ENCODE measurements around the gene ZNF207.
A peak's percentile ranks its signal among the peaks of the same experiment; 100 is the strongest.
"Not testable (repeated sequence)": the region's sequence is repeated elsewhere in the genome, so short reads cannot be mapped to it uniquely, and the experiment has no call there.

ZNF207 gene

DNA sequence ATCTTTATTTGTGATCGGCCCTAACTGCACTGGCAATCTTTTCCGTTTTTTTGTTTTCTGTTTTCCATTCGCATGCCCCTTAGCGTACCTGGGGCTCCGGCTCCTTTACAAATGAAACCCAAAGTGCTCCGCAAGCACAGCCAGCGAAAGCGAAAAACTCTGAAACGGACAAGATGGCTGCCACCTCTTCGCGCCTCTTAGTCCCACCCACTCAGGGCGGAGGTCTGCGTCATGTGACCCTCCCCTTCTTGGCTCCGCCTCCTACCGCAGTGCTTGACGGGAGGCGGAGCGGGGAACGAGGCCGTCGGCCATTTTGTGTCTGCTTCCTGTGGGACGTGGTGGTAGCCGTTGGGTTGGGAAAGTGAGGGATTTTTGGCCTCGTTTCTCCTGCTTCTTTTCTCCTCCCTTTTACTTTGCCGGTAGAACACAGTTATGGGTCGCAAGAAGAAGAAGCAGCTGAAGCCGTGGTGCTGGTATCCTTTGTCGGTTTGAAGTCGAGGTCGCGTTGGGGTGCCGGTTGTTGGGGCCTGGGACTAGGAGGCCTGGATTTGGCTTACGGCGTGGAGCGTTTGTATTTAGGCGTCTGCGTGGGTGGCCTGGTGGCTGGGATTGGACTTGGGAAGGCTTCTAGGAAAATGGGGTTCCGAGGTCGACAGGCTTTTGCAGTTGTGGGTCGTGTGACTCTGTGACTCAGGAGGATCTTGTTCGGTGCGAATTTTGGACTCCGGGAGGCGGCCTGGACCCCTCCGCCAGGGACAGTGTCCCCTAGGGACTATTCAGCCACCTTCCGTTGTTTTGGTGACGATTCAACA is at the start of gene ZNF207:
TSS of gene ZNF207 (plus strand) at position 304 of the 812 bp plus-strand sequence. CDS start at position 433, 129 bp downstream.
- DNase-seq, result peak; percentile 98 to 99

DNA sequence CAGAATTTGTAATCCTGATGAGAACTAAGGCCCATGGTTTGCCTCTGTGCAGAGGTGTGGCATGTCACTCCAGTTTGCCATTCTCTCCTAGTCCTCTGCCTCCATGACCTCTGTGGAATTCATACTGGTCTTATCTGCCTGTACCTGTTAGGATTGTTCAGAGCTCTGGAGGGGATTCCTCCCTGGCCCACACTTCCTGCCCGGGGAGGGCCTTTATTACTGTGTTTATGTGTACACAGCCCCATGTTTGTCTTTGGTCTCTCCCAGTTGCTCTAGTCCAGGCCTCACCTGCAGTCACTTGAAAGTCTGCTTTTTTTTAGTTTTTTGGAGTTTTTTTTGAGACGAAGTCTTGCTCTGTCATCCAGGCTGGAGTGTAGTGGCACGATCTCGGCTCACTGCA is 47.9 kb upstream of the ZNF207 start:
- no peak for DNase-seq

DNA sequence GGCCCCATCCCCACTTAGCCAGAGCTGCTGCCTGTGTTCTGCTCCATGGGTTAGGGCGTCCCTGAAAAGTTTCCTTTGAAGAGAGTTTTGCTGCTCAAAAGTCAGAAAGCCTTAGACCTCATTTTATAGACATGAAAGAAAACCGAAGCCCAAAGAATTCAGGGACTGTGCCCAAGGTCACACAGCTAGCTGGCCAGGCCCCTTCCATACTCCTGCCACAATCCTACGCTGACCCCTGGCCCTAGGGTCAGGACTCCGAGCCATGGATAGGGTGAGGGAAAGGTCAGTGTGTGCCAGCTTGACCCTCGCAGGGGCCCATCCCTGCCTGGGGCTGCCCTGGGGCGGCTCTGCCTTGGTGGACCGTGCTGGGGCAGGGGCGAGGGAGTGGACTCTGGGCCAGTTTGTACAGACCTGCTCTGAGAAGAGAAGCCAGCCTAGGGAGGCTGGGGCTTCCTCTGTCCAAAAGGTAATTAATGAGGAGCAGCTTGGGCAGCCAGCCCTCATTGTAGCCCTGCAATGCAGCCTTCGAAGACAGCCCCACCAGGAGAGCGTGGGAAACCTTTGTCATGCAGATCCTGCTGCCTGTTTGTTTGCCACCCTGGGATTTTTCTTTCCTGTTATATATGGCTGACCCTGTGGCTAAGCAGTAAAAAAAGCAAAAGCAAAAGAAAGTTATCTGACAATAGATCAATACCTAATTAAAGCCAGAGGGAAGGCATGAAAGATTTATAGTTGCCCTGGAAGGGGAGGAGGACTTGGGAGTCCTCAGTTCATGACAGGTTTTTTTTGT is 46.9 kb upstream of the ZNF207 start:
- DNase-seq, result no peak

DNA sequence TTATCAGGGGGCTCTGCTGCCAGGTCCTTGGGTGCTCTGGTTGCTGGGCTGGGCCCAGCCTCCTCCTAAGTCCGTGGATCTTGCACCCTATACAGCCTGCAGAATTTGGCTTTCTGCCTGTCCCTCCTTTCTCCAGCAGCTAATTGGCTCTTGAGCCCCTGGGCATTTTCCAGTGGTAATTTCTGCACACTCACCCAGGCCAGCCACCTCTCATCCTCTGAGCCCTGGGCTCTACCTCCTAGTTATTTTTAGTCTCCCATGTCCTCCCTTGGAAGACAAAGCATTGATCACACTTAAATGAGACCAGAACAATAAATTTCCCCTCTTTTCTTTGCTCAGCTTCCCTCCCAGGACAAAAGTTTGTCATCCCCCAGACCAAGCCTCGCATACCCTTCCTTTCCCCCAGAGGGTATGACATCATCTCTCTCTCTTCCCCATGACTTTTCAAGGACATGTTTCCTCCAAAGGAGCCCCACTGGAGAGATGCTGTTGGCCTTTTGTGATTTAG is 46.1 kb upstream of the ZNF207 start:
- DNase-seq, result no peak

DNA sequence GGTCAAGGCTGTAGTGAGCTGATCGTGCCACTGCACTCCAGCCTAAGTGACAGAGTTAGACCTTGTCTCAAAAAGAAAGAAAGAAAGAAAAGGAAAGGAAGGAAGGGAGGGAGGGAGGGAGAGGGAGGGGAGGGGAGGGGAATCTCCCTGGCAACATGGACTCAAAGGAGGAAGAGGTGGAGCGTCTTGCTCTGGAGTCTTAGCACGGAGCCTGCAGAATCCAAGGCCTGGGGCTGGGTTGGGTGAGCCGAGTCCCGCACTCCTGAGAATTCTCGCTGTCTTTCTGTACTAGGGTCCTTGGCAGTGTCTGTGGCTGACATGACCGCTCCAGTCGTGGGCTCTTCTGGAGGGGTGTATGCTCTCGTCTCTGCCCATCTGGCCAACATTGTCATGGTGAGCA is 44.9 kb upstream of the ZNF207 start:
- DNase-seq, result no peak

DNA sequence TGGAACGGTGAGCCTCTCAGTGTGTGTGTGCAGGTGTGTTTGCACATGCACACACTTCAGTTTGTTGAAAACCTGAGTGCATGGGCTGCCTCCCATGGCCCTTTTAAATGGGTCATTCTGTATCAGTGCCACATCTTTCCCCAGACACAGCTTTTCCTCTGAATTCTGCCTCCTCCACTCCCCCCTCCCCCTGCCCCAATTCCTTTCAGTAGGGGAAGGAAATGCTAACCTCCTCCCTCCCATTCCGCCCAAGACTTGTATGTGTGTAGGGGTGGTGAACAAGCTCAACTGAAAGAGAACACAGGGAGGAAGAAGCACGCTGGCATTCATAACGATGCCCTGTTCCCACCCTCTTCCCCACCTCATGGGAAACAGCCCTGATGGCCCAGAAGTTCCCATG is 42.3 kb upstream of the ZNF207 start:
- no peak for DNase-seq

DNA sequence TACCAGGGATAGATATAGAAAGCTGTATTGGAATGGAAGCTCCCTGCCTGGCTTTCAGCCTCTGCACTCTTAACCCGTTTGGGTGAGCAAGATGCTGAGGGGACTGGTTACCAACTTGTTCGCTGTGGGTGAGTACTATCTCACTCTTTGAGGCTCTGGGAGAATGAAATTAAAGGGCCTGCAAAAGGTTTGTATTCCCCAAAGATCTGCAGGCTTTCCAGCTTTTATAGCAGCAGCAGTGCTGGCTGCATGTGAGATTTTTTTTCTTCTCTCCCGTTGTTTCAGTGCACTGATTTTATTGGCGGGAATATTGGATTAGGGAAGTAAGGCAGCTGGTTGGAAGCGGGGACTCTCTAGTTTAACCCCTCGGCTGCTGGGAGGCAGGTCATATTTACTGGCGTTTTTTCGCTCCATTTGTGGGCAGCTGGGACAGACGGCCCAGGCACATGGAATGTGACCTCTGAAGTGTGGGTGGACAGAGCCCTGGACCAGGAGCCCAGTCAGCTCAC is 38.9 kb upstream of the ZNF207 start:
- peak; percentile 88 to 94 for DNase-seq

DNA sequence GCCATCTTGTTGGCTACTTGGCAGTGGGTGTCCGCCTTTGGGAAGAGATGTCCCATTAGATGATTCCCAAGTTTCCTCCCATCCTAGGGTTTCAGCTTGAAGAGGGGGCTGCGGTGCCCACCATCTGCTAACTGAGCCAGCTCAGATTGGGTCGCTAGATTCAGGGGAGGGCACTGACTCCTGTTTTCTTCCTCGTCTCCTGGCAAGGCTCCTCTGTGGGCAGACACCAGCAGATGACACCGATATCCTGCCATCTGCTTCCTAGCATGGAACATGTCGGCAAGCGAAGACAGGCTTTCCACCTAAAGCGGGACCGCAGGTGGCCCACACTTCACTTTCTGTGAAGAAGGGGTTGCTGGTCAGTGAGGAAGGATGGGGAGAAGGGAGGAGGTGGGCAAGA is 35.3 kb upstream of the ZNF207 start:
- DNase-seq, result peak; percentile 90 to 99

DNA sequence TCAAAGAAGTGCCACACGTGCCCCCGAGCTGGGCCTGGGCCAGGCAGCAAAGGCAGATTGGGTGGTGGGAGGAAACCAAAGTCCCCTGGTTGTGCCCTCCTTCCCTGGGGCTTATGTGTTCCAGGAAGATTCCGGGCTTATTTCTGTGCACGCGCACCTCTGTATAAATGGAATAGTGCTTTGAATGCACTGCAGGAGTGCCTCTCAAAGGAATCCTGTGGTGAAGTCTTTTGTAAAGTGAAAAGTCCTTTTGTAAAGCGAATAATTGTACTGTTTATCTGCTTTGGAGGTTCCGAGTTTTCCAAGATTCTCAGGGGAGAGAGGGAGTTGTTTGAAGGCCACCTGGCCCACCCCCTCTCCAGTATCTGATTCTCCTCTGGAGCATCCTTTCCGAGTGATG is 34.8 kb upstream of the ZNF207 start:
- DNase-seq, result peak in 1 of 2 experiments; percentile 59

DNA sequence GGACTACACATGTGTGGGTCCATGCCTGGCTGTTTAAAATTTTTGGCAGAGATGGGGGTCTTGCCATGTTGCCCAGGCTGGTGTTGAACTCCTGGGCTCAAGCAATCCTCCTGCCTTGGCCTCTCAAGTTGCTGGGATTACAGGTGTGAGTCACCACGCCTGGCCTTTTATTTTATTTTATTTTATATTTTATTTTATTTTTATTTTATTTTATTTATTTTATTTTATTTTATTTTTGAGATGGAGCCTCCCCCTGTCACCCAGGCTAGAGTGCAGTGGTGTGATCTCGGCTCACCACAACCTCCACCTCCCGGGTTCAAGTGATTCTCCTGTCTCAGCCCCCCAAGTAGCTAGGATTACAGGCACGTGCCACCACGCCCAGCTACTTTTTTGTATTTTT is 33.3 kb upstream of the ZNF207 start:
- DNase-seq, result not testable (repeated sequence)

DNA sequence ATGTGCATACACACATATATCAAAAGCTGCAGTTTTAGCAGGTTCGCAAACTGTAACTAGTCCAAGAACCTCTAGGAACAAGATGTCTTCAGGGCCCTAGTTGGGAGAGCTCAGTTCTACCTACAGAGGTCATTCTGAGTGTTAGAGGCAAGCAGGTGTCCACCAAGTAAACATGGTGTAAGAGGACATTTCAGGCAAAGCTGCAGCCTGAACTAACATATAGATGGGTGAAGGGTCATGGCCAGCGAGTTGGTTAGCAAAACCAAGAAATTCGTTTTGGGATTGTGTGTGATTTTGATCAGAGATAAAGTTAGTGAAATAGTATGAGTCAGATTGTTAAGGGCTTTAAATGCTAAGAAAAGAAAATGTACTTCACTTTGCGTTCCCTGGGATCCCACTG is 32.6 kb upstream of the ZNF207 start:
- no peak for DNase-seq

DNA sequence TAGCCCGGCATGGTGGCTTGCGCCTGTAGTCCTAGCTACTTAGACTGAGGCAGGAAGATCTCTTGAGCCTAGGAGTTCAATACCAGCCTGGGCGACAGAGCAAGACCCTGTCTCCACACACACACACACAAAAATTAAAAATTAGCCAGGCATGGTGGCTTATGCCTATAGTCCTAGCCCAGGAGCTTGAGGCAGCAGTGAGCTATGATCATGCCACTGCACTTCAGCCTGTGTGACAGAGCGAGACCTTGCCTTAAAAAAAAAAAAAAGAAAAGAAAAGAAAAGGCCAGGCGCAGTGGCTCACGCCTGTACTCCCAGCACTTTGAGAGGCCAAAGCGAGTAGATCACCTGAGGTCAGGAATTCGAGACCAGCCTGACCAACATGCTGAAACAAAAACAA is 31.9 kb upstream of the ZNF207 start:
- no peak for DNase-seq

DNA sequence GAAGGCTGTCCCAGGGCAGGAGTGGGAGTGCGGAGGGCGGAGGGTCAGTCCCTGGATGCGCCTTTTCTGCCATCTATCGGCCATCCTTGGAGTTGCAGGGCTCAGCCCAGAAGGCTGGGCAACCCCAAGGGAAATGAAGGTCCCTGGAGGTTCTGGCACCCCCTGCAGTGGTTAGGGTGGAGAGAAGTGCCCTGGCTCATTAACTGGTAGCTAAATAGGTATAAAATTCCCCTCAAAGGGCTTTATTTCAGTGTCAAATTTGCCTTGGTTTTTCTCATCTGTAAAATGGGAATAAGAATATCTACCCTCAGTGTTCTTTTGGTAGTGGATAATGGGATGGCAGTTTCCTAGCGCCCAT is 30.4 kb upstream of the ZNF207 start:
- peak; percentile 74 to 83 for DNase-seq

DNA sequence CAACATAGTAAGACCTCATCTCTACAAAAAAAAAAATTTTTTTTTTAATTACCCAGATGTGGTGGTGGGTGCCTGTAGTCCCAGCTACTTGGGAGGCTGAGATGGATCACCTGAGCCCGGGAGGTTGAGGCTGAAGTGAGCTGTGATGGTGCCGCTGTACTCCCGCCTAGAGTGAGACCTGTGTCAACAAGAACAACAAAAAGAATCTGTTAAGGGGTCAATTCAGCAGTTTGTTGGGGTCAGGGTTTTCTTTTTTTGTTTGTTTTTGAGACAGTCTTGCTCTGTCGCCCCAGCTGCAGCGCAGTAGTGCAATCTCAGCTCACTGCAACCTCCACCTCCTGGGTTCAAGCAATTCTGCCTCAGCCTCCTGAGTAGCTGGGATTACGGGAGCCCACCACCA is 29.9 kb upstream of the ZNF207 start:
- not testable (repeated sequence) for DNase-seq

DNA sequence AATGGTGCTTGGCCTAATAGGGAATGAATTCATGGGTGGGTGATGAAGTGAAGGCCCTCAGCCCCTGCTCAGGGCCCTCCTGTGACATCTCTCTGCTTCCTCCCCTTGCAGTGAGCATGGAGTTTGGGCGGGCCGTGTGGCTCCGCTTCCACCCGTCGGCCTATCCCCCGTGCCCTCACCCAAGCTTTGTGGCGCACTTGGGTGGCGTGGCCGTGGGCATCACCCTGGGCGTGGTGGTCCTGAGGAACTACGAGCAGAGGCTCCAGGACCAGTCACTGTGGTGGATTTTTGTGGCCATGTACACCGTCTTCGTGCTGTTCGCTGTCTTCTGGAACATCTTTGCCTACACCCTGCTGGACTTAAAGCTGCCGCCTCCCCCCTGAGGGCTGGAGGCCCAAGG is 29.1 kb upstream of the ZNF207 start:
- DNase-seq, result no peak

DNA sequence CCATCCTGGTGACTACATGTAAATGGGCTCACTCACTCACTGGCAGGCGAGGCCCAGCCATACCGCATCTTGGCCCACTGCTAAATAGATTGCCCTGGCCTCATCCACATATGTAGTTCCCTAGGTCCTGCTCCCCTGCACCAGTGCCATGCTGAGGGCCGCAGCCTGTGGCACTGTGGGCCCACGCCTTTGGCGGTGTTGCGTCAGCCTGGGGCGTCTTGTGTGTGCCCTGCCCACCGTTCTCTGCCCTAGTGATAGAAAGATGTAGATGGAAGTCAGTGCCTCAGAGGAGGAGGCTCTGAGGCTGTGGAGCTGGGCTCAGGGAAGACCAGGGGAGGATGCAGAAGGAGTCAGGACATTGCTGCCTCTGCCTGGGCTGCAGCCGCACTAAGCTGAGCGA is 26.9 kb upstream of the ZNF207 start:
- no peak for DNase-seq

DNA sequence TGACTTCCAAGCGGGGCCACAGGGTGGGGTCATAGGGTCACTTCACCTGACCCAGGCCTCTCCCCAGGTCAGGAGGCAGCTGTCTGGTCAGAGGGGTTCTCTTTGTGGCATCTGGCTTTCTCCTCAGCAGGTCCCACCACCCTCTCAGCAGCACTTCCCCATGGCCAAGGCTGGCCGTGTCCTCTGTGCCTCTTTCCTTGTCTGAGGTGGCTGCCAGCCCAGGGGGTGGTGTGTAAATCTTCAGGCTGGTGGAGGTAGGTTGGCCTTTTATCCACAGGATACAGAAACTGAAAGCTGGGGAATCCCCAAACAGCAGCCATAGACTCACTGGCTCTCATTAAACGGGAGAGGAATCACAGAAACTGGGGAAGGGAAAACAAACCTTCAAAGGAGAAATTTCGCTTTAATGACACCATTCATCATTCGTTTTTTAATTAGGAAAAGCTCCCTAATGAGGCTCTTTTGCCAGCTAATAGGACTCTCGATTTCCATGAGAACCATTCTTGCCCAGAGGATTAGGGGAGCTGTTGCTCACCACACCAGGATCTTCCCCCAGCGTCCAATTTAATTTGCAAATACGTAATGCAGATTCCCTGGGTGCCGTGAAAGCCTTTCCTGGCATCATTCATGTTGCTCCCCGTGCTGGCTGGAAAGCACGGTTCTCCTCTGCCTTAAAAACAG is 26.0 kb upstream of the ZNF207 start:
- DNase-seq, result no peak

DNA sequence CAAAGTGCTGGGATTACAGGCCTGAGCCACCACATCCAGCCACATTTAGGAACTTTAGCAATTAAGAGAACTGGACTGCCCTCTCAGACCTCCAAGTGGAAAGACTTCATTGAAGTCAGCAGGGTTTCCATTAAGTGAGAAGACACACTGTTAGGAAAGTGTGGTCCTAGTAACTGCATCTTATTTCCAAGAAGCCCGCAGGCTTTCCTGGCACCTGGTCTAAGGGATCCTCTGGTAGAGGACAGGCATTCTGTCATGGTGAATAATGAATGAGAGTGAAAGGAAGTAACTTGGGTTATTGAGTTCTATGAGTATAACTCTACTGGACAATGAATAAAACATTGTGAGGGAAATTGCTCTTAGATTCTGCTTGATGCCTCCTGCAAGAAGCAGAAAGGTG is 22.0 kb upstream of the ZNF207 start:
- DNase-seq, result no peak

DNA sequence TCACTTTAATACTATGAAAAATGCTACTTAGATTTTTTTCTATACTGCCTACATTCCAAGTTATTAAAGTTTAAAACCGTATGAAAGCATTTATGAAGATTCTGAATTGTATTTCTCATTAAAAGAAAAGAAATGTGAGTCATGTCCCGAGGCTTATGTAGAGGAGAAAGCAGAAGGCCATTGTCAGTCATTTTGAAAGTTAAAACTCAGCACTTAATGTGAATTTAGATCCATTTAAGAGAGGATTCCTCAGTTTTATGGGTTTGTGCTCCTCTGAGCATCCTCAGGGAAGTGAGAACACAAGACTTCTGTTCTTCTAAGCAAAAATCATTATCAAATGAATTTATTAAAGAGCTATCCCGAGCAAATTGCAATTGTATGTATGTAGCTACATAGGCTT is 19.8 kb upstream of the ZNF207 start:
- DNase-seq, result no peak

DNA sequence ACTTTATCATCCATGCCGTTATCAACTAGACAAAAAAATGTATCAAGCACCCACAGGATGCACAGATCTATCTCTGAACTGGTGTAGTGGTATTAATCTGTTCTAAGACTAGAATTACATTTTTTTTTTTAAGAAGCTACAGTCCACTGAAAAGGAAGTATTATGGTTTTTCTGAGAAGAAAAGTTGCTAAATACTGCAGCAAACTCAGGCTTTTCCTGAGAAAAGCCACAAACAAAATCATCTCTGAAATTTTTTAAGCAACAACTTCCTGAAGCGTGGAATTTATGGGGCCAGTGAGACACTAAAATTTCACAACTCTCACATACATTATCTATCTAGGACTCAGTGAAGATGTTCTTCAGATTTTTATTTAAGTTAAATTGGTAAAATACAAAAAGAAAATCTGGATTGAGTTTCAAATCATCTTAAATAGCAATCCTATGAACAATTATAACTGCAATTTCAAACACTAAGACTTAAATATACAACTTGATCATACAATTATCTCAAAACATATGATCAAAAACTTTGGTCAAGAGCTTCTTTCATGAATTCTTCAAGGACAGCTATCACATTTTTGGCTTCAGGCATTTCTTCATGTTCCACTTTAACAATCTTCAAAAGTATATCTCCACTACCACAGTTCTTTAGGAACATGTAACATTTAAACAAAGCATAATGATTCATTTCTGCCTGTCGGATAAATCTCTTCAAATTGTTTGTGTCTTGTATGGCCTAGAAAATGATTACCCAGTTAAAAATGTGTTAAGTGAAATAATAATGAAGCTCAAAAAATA is 18.5 kb upstream of the ZNF207 start:
- DNase-seq, result no peak

DNA sequence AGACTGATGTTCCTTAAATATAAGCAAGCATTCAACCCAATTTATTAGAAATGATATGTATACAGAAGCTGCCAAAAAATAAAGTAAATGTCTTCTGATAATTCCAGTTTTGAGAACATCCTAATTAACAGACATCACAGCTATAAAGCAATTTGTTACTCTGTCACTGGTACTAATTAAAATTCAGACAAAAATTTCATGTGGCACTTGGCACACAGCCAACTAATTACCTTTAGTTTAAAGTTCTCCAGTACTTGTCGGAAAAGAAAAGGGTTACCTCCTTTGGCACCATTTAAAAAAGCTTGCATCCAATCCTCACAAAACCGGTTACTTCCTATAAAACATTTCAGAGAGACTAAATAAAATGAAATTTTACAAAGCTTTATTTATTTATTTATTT is 16.8 kb upstream of the ZNF207 start:
- DNase-seq, result no peak

DNA sequence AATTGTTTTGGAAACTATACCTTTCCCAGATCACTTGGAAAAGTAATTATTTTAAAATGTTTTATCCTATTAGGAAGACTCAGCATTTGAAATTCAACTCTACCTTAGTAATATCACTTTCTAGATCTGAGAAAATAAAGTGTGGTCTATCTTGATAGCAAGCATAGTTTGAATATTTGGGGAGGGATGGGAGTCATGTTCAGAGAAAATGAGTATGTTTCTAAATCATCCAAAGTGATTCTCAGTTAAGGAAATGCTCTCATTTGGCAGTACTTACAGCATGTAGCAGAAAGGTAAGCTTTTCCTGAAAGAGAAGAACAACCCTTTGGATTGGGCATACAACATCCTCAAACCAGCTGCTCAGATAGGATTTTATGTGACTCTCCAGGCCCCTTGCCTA is 14.9 kb upstream of the ZNF207 start:
- no peak for DNase-seq

DNA sequence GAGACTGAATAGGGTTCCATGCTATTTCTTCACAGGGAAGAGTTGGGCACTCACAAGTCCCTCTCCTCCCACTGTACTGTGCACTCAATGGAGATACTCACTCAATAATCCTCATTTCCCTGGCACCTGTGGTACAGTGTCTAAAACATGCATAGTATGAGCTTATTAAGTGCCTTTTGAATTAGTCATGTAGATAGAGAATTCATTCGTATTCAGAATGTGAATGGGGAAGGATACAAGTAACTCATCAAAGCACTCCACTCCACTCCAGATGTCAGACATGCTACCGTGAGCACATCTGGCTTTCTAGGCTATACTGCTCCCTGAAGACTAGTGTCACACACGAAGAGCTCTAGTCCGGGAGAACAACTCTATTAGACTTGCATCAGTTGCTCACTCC is 14.3 kb upstream of the ZNF207 start:
- no peak for DNase-seq

Data from NCI-H524 (cell line).